CD4-positive, alpha-beta T cell treated with Interleukin-12 subunit alpha and Interleukin-12 subunit beta, for 1 hour (primary cell): ENCODE data around the gene NEUROD2.
A peak's percentile ranks its signal among the peaks of the same experiment; 100 is the strongest.
"Not testable (repeated sequence)": the region's sequence is repeated elsewhere in the genome, so short reads cannot be mapped to it uniquely, and the experiment has no call there.

Experiments used
- DNase-seq: peaks from one replicate; pipeline ENCODE4 v3.0.0-alpha.2; 2020

NEUROD2 gene

DNA sequence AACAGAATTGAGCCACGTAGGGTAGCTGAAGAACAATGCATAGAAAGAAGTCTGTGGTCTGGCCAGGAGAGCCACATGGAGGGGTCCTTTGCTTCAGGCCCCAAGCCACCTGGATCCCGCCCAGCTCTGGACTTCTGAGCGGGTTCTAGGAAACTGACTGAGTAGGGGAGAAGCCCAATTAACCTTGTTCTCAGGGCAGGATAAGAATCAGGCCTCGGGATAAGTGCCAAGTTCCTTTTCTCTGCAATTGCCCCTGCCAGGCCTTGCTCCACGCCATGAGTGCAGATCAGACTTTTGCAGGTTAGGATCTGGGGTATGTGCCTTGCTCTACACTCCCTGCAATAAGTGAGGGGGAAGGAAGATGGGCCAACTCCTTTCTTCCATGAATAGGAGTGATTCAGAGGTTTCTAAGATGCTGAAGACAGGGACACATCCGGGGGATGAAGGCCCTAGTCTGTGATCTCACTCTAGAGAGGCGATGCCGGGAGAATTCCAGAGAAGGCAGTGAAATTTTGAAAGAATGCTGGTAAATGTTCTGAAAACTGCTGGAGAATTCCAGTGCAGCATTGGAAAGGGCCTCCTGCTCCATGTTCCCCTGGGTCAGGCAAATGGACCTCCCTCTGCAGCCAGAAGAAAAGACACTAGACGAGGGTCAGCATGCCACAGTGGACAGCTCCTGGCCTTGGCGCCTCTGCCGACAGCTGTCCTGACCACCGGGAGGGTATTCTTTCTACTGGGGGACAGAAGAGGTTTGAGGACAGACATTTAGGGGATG, 5.8 kb downstream of the NEUROD2 start:
- no peak for DNase-seq

DNA sequence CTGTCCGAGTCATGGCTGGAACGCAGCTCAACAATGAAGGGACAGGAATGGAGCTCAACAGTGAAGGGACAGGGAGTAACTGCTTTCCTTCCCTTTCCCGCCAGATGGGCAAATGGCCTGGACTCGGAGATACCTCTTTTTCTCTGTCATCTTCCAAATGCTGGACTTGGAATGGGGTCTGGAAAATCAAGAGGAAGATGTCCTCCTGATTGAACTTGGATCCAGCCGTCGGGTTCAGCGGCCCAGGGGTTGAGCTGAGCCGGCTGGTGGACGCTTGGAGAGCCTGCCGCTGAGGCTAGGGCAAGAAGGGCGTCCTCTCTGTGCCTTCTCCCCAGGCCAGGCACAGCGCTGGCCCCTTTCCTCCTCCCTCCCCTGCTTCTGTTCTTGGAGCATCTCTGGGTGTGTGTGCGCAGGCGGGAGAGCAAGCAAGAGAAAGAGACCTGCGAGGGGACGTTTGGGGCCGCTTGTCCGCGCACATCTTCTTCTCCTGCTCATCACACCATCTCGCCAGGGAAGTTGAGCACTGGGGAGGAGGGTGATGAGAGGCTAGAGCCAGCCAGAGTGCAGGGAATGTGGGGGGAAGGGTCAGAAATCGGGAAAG, 6.6 kb downstream of the NEUROD2 start:
- DNase-seq, result no peak

DNA sequence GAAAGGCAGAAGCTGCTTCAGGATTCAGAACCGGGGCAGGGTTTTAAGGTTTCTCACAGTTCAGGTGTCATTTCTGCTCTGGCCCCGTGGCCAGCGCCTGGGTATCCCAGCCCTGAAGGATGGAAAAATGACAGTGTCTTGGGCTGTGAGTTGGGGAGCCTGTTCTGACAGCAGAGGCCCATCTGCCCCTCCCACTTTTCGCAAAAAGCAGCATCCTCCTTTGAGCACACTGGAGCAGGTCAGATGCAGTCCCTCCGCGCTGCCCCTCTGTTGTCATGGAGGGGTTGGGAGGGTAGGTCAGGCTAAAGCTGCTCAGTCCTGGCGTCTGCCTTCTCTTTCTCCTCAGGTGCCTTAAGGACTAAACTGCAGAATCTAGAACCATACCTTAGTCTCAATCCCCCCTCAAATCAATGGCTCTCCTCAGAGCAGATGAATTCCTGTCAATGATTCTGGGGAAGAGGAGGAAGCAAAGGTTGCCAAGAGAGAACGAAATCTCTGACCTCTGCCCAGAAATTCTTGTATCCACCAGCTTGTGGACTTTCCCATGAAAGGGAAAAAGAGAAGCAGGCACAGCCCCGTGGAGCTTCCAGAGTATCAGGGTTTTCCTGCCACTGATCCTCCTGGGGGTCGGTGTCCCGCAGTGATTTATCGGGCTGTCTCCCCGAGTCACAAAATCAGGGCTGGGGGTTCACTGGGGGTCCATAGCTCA, 7.3 kb downstream of the NEUROD2 start:
- no peak for DNase-seq

- DNase-seq, result no peak
Observed at GRCh38 chr17:39599665-39600231, 8.0 kb downstream of the NEUROD2 start.

DNA sequence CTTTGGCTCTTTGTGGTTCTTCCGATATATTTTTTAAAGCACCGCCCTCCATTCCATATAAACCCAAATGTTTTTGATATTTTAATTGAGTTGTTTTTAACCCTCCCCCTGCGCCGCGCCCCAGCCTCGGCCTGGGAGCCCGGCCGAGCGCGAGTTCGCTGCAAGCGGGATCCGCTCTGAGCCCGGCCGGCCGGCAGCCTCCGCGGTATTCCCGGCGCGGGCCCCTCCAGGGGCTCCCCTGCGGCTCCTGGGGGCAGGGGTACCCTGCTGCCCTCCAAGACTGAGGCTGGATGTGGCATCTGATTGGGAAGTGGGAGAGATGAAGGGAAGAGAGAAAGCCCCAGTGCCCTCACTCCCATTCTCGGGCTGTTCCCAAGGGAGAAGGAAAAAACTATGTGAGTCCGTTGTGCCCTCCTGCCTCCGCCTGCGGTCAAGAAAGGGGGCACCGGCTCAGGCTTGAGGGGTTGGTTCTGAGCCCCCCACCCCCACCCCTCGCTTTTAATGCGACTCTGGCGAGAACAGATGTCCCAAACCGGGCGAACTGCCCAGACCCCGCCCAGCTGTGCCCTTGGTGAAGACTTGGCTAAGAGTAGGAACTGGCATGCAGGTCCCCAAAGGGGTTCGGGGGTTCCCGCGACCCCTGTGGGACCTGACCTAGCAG, 8.6 kb downstream of the NEUROD2 start:
- DNase-seq, result no peak

DNA sequence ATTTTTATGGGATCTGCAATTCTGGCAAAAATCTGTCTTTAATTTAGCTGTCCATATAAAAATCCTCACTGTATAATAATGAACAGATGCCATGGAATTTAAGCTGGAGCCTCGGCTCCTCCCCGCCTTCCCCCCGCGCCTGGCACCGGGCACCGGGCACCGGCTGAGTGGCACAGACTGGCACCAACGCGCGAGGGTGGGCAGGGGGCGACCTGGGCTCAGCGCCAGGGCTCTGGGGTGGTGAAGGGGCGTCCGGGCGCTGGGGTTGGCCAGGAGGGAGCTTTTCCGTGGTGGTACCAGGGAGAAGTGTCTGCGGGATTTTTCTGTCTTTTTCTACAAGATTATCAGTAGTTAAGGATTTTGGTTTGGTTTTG, 9.1 kb downstream of the NEUROD2 start:
- no peak for DNase-seq

GRCh38 chr17:39598047-39598481, 9.7 kb downstream of the NEUROD2 start:
- no peak for DNase-seq

GRCh38 chr17:39597372-39598046, 10.2 kb downstream of the NEUROD2 start:
- no peak for DNase-seq

GRCh38 chr17:39596543-39597267, 11.0 kb downstream of the NEUROD2 start:
- DNase-seq, result no peak

- no peak for DNase-seq
Observed at GRCh38 chr17:39595928-39596510, 11.7 kb downstream of the NEUROD2 start.

GRCh38 chr17:39595294-39595693, 12.4 kb downstream of the NEUROD2 start:
- no peak for DNase-seq

GRCh38 chr17:39593371-39593770, 14.3 kb downstream of the NEUROD2 start:
- DNase-seq, result no peak

DNA sequence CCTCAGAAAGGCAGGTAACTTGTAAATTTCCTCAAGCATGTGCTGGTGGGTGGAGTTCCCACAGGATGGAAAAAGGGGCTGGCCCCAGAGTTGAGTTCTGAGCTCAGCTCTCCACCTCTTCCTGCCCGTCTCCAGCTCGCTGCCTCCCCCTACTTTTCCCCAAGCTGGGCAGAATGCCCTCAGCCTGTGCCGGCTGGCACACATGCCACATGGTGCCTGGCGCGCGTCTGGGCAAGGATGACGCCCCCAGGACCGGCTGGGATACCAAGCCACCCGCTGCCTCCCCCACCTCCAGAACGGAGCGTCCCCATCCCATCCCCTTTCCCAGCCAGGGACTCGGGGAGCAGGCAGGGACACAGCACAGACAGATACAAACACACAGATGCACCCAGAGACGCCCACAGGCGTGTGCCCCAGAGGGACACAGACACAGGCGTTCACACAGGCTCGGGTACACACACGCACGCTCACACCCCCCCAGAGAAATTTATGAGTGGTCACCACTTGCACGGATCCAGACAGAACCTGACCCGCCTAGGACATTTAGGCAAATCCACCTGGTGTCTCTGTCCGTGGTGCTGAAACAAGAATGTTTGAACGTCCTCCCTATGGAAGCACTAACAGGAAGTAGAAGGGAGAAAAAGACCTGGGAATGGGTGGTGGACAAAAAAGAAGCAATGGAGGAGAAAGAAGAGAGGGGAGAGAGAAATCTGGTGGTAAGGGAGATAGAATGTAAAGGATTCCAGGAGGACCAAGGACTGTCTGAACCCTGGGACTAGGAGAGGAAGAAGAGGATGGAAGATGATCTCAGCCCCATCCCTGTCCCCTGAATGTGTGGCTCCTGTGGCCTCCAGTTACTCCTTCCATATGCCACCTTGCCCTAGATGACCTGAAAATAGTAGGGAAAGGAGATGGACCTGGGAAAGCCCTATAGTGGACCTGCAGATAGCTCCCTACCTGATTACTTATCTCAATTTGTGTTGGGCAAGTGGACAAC, 15.5 kb downstream of the NEUROD2 start:
- DNase-seq, result peak; percentile 27

- not testable (repeated sequence) for DNase-seq
Observed at GRCh38 chr17:39590180-39590579, 17.5 kb downstream of the NEUROD2 start.

GRCh38 chr17:39582658-39583057, 25.1 kb downstream of the NEUROD2 start:
- DNase-seq, result no peak

- DNase-seq, result no peak
Observed at GRCh38 chr17:39581759-39582085, 26.0 kb downstream of the NEUROD2 start.

DNA sequence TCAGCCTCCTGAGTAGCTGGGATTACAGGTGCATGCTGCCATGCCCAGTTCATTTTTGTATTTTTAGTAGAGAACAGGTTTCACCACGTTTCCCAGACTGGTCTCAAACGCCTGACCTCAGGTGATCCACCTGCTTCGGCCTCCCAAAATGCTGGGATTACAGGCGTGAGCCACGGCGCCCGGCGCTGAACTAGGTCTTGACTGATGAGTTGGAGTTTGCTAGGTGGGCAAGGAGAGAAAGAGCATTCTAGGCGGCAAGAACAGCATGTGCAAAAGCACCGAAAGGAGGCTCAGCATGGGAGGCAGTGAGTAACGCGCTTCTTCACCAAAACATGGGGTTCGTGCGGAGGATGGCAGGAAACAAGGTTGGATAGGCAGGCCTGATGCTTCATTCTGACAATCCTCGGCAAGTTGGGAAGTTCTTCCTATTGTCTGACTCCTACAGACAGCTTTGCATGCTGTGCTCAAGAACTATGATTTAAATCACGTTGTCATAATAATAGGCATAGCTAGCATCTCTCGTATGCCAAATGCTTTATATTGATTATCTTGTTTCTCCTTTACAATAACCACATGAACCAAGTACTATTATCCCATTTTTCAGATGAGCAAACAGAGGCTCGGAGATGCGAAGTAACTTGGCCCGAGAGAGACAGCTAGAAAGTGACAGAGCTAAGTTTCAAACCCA, 26.5 kb downstream of the NEUROD2 start:
- DNase-seq, result no peak

DNA sequence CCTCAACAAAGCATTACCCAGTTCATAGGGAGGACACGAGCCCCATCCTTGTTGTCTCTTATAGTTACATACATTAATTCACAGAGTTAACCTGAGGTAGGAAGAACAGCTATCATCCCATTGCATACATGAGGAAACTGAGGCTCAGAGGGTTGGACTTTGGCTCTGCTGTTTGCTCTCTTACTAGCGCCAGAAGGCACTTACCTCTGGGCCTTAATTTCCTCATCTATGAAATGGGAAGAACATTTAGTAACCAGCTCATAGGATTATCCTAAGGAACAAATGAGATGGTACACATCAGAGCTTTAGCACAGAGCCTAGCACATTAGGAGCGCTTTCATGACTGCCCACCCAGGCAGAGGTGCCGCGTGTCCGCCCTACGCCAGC, 27.6 kb downstream of the NEUROD2 start:
- no peak for DNase-seq

- no peak for DNase-seq
Observed at GRCh38 chr17:39579318-39580081, 28.2 kb downstream of the NEUROD2 start.
